ENCODE data around the gene CAMK2G. TPM values are rescaled to one million over a fixed set of nuclear protein-coding genes. Genes with fewer than 3 reads are reported as not detected.

The CAMK2G gene
- total RNA-seq, 1 experiment from 2014 or later = 147 TPM

- ChIA-PET CTCF (no interaction called here), POLR2A (ENCODE audit: unreplicated experiment) (no interaction called here)
- 0 out of 2 replicates have a peak, but pooled peaks cover 16% of the 10 kb centered on the region for H3K36me3 ChIP-seq (ENCODE audit: low read depth)
- H3K27ac ChIP-seq = no peak overlapping the region
- peaks cover 9% of the 10 kb centered on the region; the same call in 1 of the 2 replicates for H3K4me1 ChIP-seq (replicated peaks; ENCODE audit: insufficient read depth)
- peaks cover 4% of the 10 kb centered on the region; the same call in 1 of the 2 replicates for H3K79me2 ChIP-seq (ENCODE audit: low read depth)
- no peaks in the 10 kb centered on the region for H3K9me3 ChIP-seq (ENCODE audit: insufficient read depth, low read depth)
- peaks cover 15% of the 10 kb centered on the region; the same call in 1 of the 2 replicates for H3F3A ChIP-seq (ENCODE audit: insufficient read depth, low read depth)
- H4K20me1 ChIP-seq (ENCODE audit: insufficient read depth) = peaks cover 4% of the 10 kb centered on the region; the same call in 1 of the 2 replicates
- TF ChIP-seq EZH2 (IDR thresholded peaks at IDR 0.05; ENCODE audit: low read depth) = no peak
- no peak for TF ChIP-seq CTCF (conservative IDR thresholded peaks at IDR 0.05)
- DNase-seq = no peak
- H3K27me3 ChIP-seq (ENCODE audit: insufficient read depth, low read depth) = no peaks in the 10 kb centered on the region
- no peak overlapping the region for H2AFZ ChIP-seq
- no peak overlapping the region for H3K4me3 ChIP-seq
- BruUV-seq (replicated peaks) = no TSS peak
- no peaks in the 10 kb centered on the region for H3K9me2 ChIP-seq (ENCODE audit: insufficient read depth)
- no peak overlapping the region for H3K4me2 ChIP-seq
- intact Hi-C loops (cut with micrococcal nuclease; ENCODE audit: unreplicated experiment) = no loop called here
Measured at GRCh38 chr10:73807471-73807870, 66.9 kb downstream of the CAMK2G start.

GRCh38 chr10:73806176-73806950 is 68.0 kb downstream of the CAMK2G start:
- CTCF ChIA-PET = no interaction called here
- intact Hi-C loops (cut with micrococcal nuclease; ENCODE audit: unreplicated experiment) = no loop called here
- BruUV-seq (replicated peaks) = no TSS peak

More at GRCh38 chr10:73806176-73806950, 68.0 kb downstream of the CAMK2G start:
- Histone ChIP-seq H3K4me2 (no peak overlapping the region), H3K9me2 (ENCODE audit: insufficient read depth) (no peaks in the 10 kb centered on the region), H3K79me2 (ENCODE audit: low read depth) (peaks cover 4% of the 10 kb centered on the region; the same call in 1 of the 2 replicates), H3K4me1 (replicated peaks; ENCODE audit: insufficient read depth) (peaks cover 5% of the 10 kb centered on the region; the same call in 1 of the 2 replicates), H2AFZ (no peak overlapping the region), H3F3A (ENCODE audit: insufficient read depth, low read depth) (peaks cover 12% of the 10 kb centered on the region; the same call in 1 of the 2 replicates), H4K20me1 (ENCODE audit: insufficient read depth) (no peaks in the 10 kb centered on the region), H3K9me3 (ENCODE audit: insufficient read depth, low read depth) (no peaks in the 10 kb centered on the region), H3K27me3 (ENCODE audit: insufficient read depth, low read depth) (no peaks in the 10 kb centered on the region), H3K27ac (no peak overlapping the region), H3K36me3 (ENCODE audit: low read depth) (0 out of 2 replicates have a peak, but pooled peaks cover 19% of the 10 kb centered on the region), H3K4me3 (no peak overlapping the region)
- no peak for DNase-seq
- TF ChIP-seq EZH2 (IDR thresholded peaks at IDR 0.05; ENCODE audit: low read depth) = no peak
- TF ChIP-seq CTCF (conservative IDR thresholded peaks at IDR 0.05) = no peak
- POLR2A ChIA-PET (ENCODE audit: unreplicated experiment) = no interaction called here
